Erythroblast (primary cell): Measurements from ENCODE around the gene GPD2.

Source experiments
- GATA1 ChIP-seq: IDR thresholded peaks from 2 replicates; pipeline ENCODE4 v1.6.1; 2011; ENCODE audit warnings: low read depth, mild to moderate bottlenecking, control low read depth, low read length, moderate library complexity
- POLR2A ChIP-seq: IDR thresholded peaks from 2 replicates; pipeline ENCODE4 v1.6.1; 2011; ENCODE audit warnings: mild to moderate bottlenecking, low read length

- TF ChIP-seq POLR2A (no peak), GATA1 (no peak)
Observed at GRCh38 chr2:156540706-156541105, 104.5 kb downstream of the GPD2 start.
